ENCODE results near the gene PLPPR2. TPM values are rescaled to one million over a fixed set of nuclear protein-coding genes. Genes with fewer than 3 reads are reported as not detected.

Gene PLPPR2
- total and polyA plus RNA-seq, 2 experiments from 2014 or later = 25.9 to 41.7 TPM

- Histone ChIP-seq H4K20me1 (ENCODE audit: insufficient read depth, poor library complexity, severe bottlenecking) (no peaks in the 10 kb centered on the region), H3K27ac (peak overlapping the region; percentile 70), H3K27me3 (no peaks in the 10 kb centered on the region), H3K79me2 (peaks cover 3% of the 10 kb centered on the region), H3K4me2 (peak overlapping the region; percentile 81), H3K9me3 (ENCODE audit: low read depth) (no peaks in the 10 kb centered on the region), H3K4me3 (peak overlapping the region; percentile 43), H3K36me3 (replicated peaks; ENCODE audit: insufficient read depth, low read depth) (no peaks in the 10 kb centered on the region), H3K9me2 (replicated peaks; ENCODE audit: insufficient read depth) (no peaks in the 10 kb centered on the region), H2AFZ (no peak overlapping the region), H3K4me1 (ENCODE audit: insufficient read depth) (peaks cover 9% of the 10 kb centered on the region)
- no peak for TF ChIP-seq EZH2 (IDR thresholded peaks at IDR 0.05; ENCODE audit: borderline replicate concordance)
- no peak for TF ChIP-seq EZH2phosphoT487 (IDR thresholded peaks at IDR 0.05; ENCODE audit: low read depth, severe bottlenecking, unreplicated experiment)
- TF ChIP-seq CTCF (IDR thresholded peaks at IDR 0.05; ENCODE audit: poor library complexity) = no peak
- peak; percentile 32 for DNase-seq (ENCODE audit: low spot score)
- 63% methylated on average over 15 of the region's 15 CpGs for WGBS (ENCODE audit: low lambda C conversion rate, missing lambda C conversion rate)
Measured at GRCh38 chr19:11345122-11345803, 10.0 kb upstream of the PLPPR2 start.

GRCh38 chr19:11346104-11346940, 8.9 kb upstream of the PLPPR2 start, which contains the start of the genes CCDC159 and TMEM205:
Gene CCDC159, plus strand, starts transcription at chr19:11346519. Its CDS starts 88 bp downstream, at chr19:11346607.
Gene TMEM205, minus strand, starts transcription at chr19:11346268. Its CDS starts 649 bp downstream, at chr19:11345619.
- WGBS (ENCODE audit: low lambda C conversion rate, missing lambda C conversion rate) = under 1% methylated on average over 50 of the region's 50 CpGs
- H3K79me2 ChIP-seq = no peaks in the 10 kb centered on the region
- H3K4me3 ChIP-seq = peak within 1 kb of the TSS; percentile 43
- TF ChIP-seq EZH2 (IDR thresholded peaks at IDR 0.05; ENCODE audit: borderline replicate concordance) = no peak
- TF ChIP-seq CTCF (IDR thresholded peaks at IDR 0.05; ENCODE audit: poor library complexity) = peak; percentile 17
- TF ChIP-seq EZH2phosphoT487 (IDR thresholded peaks at IDR 0.05; ENCODE audit: low read depth, severe bottlenecking, unreplicated experiment) = no peak
- peak within 1 kb of the TSS; percentile 47 for H2AFZ ChIP-seq
- no peaks in the 10 kb centered on the region for H3K36me3 ChIP-seq (replicated peaks; ENCODE audit: insufficient read depth, low read depth)
- peak within 1 kb of the TSS; percentile 76 for H3K27ac ChIP-seq
- H3K27me3 ChIP-seq = no peaks in the 10 kb centered on the region
- H4K20me1 ChIP-seq (ENCODE audit: insufficient read depth, poor library complexity, severe bottlenecking) = no peaks in the 10 kb centered on the region
- no peaks in the 10 kb centered on the region for H3K9me2 ChIP-seq (replicated peaks; ENCODE audit: insufficient read depth)
- H3K4me2 ChIP-seq = peak within 1 kb of the TSS; percentile 81
- peaks cover 9% of the 10 kb centered on the region for H3K4me1 ChIP-seq (ENCODE audit: insufficient read depth)
- H3K9me3 ChIP-seq (ENCODE audit: low read depth) = no peaks in the 10 kb centered on the region
- peak; percentile 100 for DNase-seq (ENCODE audit: low spot score)

GRCh38 chr19:11347546-11348039, 7.6 kb upstream of the PLPPR2 start:
- Histone ChIP-seq H4K20me1 (ENCODE audit: insufficient read depth, poor library complexity, severe bottlenecking) (no peaks in the 10 kb centered on the region), H3K4me2 (no peak overlapping the region), H3K9me2 (replicated peaks; ENCODE audit: insufficient read depth) (no peaks in the 10 kb centered on the region), H2AFZ (no peak overlapping the region), H3K9me3 (ENCODE audit: low read depth) (no peaks in the 10 kb centered on the region), H3K36me3 (replicated peaks; ENCODE audit: insufficient read depth, low read depth) (no peaks in the 10 kb centered on the region), H3K4me3 (no peak overlapping the region), H3K79me2 (no peaks in the 10 kb centered on the region), H3K4me1 (ENCODE audit: insufficient read depth) (peaks cover 9% of the 10 kb centered on the region), H3K27me3 (no peaks in the 10 kb centered on the region), H3K27ac (no peak overlapping the region)
- WGBS (ENCODE audit: low lambda C conversion rate, missing lambda C conversion rate) = 84% methylated on average over 7 of the region's 7 CpGs
- TF ChIP-seq CTCF (IDR thresholded peaks at IDR 0.05; ENCODE audit: poor library complexity) (no peak), EZH2 (IDR thresholded peaks at IDR 0.05; ENCODE audit: borderline replicate concordance) (no peak)
- no peak for DNase-seq (ENCODE audit: low spot score)

Data from hepatocyte (in vitro differentiated cells).